Measurements from ENCODE around the gene USP7. TPM values are rescaled to one million over a fixed set of nuclear protein-coding genes. Genes with fewer than 3 reads are reported as not detected.
A peak's percentile ranks its signal among the peaks of the same experiment; 100 is the strongest.

Gene USP7
- total RNA-seq, 1 donor from 2014 or later, result 41.3 TPM

DNA sequence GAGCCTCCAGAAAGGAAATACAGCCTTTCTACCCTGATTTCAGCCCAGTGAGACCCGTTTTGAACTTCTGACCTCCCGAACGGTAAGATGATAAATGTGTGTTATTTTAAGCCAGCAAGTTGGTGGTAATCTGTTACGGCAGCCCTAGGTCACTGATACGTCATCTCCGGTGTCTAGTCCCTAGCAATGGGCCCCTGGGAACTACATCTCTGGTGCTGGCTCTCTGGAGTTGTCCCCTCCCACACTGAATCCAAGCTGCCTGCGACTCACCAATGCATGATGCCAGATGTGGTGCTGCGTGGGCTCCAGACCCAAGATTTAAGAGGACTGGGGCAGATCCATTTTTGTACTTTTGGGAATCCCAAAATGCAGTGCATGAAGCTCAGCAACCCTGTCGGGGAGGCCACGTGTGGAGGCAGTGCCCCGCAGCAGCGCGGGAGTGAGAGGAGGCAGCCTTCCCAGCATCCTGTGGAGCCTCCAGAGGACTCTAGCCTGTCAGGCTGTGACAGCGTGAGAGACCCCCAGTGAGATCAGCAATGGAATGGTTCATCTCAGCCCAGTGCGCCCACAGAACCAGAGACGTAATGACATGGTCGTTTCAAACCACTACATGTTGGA, 43.6 kb upstream of the USP7 start:
- no peaks in the 10 kb centered on the region for H3K36me3 ChIP-seq (ENCODE audit: control insufficient read depth, insufficient read depth, low read length)
- TF ChIP-seq, protein P1, sequence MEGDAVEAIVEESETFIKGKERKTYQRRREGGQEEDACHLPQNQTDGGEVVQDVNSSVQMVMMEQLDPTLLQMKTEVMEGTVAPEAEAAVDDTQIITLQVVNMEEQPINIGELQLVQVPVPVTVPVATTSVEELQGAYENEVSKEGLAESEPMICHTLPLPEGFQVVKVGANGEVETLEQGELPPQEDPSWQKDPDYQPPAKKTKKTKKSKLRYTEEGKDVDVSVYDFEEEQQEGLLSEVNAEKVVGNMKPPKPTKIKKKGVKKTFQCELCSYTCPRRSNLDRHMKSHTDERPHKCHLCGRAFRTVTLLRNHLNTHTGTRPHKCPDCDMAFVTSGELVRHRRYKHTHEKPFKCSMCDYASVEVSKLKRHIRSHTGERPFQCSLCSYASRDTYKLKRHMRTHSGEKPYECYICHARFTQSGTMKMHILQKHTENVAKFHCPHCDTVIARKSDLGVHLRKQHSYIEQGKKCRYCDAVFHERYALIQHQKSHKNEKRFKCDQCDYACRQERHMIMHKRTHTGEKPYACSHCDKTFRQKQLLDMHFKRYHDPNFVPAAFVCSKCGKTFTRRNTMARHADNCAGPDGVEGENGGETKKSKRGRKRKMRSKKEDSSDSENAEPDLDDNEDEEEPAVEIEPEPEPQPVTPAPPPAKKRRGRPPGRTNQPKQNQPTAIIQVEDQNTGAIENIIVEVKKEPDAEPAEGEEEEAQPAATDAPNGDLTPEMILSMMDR (IDR thresholded peaks at IDR 0.05; ENCODE audit: insufficient read depth, low read length, severe bottlenecking), result no peak
- no peak overlapping the region for H3K4me3 ChIP-seq (ENCODE audit: low read depth, low read length)
- DNase-seq (ENCODE audit: low read depth) (no peak), FAIRE-seq (no peak)
- H3K27me3 ChIP-seq (ENCODE audit: control insufficient read depth, insufficient read depth, low read length), result no peaks in the 10 kb centered on the region

DNA sequence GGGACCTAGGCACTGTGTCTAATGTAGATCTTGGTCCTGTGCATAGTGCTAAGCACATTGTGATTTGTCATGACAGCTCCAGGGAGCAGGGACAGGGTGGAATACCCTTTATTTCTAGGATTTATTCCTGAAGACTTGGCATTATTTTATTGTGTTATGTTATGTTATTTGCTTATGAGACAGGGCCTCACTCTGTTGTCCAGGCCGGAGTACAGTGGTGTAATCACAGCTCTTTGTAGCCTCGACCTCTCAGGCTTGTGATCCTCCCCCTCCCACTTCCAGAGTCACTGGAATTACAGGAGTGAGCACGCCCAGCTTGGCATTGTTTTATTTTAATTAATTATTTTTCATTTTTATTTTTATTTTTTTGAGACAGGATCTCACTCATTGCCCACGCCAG, 40.5 kb upstream of the USP7 start:
- TF ChIP-seq, protein P1 (IDR thresholded peaks at IDR 0.05; ENCODE audit: insufficient read depth, low read length, severe bottlenecking), result no peak
- H3K4me3 ChIP-seq (ENCODE audit: low read depth, low read length), result no peak overlapping the region
- DNase-seq (ENCODE audit: low read depth) (no peak), FAIRE-seq (no peak)
- H3K27me3 ChIP-seq (ENCODE audit: control insufficient read depth, insufficient read depth, low read length), result no peaks in the 10 kb centered on the region
- H3K36me3 ChIP-seq (ENCODE audit: control insufficient read depth, insufficient read depth, low read length), result no peaks in the 10 kb centered on the region

DNA sequence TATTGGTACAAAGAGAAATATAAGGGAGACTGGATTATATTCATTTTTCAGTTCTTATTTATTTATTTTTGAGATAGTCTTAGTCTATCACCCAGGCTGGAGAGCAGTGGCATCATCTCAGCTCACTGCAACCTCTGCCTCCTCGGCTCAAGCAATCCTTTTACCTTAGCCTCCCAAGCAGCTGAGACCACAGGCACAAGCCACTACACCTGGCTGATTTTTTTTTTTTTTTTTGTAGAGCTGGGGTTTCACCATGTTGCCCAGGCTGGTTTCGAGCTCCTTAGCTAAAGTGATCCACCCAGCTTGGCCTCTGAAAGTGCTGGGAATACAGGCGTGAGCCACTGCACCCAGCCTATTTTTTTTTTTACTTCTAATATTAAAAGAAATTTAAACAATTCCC, 40.1 kb upstream of the USP7 start:
- no peak for DNase-seq (ENCODE audit: low read depth)
- no peak for FAIRE-seq
- TF ChIP-seq, protein P1 (IDR thresholded peaks at IDR 0.05; ENCODE audit: insufficient read depth, low read length, severe bottlenecking), result no peak
- no peaks in the 10 kb centered on the region for H3K27me3 ChIP-seq (ENCODE audit: control insufficient read depth, insufficient read depth, low read length)
- H3K36me3 ChIP-seq (ENCODE audit: control insufficient read depth, insufficient read depth, low read length), result no peaks in the 10 kb centered on the region
- H3K4me3 ChIP-seq (ENCODE audit: low read depth, low read length), result no peak overlapping the region

DNA sequence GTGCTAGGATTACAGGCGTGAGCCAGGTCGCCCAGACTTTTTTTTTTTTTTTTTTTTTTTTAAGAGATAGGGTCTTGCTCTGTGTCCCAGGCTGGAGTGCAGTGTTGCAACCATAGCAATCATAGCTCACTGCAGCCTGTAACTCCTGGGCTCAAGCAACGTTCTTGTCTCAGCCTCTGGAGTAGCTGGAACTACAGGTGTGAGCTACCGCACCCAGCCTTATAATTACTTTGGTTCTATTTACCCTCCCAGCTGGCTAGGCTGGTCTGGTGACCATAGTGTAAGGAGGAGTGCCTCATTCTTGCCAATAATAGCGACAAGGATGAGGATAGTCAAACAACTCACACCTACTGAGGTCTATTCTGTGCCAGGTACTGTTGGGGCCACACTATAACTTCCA, 39.6 kb upstream of the USP7 start:
- TF ChIP-seq, protein P1 (IDR thresholded peaks at IDR 0.05; ENCODE audit: insufficient read depth, low read length, severe bottlenecking), result no peak
- DNase-seq (ENCODE audit: low read depth) (peak; percentile 26), FAIRE-seq (no peak)
- Histone ChIP-seq H3K4me3 (ENCODE audit: low read depth, low read length) (no peak overlapping the region), H3K27me3 (ENCODE audit: control insufficient read depth, insufficient read depth, low read length) (no peaks in the 10 kb centered on the region), H3K36me3 (ENCODE audit: control insufficient read depth, insufficient read depth, low read length) (no peaks in the 10 kb centered on the region)

DNA sequence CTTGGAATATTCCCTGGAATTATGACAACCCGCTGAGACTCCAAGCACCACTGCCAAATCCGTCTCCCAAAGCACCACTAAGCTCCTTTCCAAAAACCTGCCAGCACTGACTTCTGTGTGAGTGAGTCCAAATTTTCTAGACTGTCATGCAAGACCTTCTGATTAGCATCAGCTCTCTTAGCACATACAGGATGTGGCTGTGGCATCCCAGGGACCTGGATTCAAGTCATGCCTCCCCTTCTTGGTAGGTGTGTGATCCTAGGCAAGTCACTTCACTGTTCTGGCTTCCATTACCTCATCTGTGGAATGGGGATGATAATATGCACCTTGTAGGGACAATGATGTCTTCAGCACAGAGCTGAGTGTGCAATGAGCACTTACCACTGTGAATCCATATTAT, 38.3 kb upstream of the USP7 start:
- TF ChIP-seq, protein P1 (IDR thresholded peaks at IDR 0.05; ENCODE audit: insufficient read depth, low read length, severe bottlenecking), result no peak
- FAIRE-seq, result no peak
- no peak for DNase-seq (ENCODE audit: low read depth)

DNA sequence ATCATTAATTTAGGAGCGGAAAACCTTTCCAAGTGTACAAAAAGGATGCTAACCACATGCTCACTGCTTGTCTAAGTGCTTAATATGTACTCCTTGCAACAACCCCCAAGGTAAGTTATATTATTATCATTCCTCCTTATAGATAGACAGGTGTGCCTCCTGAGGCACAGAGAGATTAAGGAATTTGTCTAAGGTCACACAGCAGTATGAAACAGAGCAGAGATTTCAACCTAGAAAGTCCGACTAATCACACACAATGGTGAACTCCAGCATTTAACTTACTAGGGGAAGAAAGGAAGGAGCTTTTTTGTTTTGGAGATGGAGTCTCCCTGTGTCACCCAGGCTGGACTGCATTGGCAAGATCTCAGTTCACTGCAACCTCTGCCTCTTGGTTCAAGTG, 37.0 kb upstream of the USP7 start:
- no peaks in the 10 kb centered on the region for H3K36me3 ChIP-seq (ENCODE audit: control insufficient read depth, insufficient read depth, low read length)
- FAIRE-seq (no peak), DNase-seq (ENCODE audit: low read depth) (no peak)
- H3K27me3 ChIP-seq (ENCODE audit: control insufficient read depth, insufficient read depth, low read length), result no peaks in the 10 kb centered on the region
- H3K4me3 ChIP-seq (ENCODE audit: low read depth, low read length), result no peak overlapping the region
- TF ChIP-seq, protein P1 (IDR thresholded peaks at IDR 0.05; ENCODE audit: insufficient read depth, low read length, severe bottlenecking), result no peak

More for the DNA sequence above, 38.3 kb upstream of the USP7 start:
- H3K27me3 ChIP-seq (ENCODE audit: control insufficient read depth, insufficient read depth, low read length), result no peaks in the 10 kb centered on the region
- no peaks in the 10 kb centered on the region for H3K36me3 ChIP-seq (ENCODE audit: control insufficient read depth, insufficient read depth, low read length)
- H3K4me3 ChIP-seq (ENCODE audit: low read depth, low read length), result no peak overlapping the region
